ENCODE measurements around the gene PLEKHG4. TPM values are rescaled to one million over a fixed set of nuclear protein-coding genes. Genes with fewer than 3 reads are reported as not detected.

Gene PLEKHG4
- total RNA-seq, 1 experiment from 2014 or later, result 5.9 TPM

DNA sequence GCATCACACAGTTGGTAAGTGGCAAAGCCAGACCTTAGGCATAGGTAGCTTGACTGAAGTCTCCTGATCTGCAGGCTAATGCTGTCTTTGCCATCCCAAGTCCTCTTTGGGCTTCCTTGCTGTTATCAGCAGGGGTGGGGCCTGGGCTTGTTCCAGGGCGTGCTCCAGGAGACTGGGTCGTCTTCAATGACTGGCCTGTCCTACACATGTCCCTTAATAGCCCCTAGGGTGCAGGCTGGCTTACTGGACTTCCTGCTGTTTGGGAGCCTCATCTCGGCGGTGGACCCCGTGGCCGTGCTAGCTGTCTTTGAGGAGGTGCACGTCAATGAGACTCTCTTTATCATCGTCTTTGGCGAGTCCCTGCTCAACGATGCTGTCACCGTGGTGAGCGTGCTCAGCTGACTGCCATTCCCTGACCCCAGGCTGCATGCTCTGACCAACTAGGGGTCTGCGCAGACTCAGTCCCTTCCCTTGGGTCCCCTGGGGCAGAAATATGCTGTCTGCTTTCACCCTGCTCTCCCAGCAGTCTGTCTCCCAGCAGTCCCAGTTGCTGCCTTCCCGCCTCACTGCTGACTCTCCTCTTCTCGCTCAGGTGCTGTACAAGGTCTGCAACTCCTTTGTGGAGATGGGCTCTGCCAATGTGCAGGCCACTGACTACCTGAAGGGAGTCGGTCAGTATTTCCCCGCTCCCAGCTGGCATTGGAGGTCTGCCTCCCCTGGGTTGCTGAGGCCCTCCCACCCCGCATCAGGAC is 24.4 kb upstream of the PLEKHG4 start (continued):
- TF ChIP-seq, protein P1, sequence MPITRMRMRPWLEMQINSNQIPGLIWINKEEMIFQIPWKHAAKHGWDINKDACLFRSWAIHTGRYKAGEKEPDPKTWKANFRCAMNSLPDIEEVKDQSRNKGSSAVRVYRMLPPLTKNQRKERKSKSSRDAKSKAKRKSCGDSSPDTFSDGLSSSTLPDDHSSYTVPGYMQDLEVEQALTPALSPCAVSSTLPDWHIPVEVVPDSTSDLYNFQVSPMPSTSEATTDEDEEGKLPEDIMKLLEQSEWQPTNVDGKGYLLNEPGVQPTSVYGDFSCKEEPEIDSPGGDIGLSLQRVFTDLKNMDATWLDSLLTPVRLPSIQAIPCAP (CRISPR knock-in tag; IDR thresholded peaks at IDR 0.05), result no peak
- TF ChIP-seq, protein P2, sequence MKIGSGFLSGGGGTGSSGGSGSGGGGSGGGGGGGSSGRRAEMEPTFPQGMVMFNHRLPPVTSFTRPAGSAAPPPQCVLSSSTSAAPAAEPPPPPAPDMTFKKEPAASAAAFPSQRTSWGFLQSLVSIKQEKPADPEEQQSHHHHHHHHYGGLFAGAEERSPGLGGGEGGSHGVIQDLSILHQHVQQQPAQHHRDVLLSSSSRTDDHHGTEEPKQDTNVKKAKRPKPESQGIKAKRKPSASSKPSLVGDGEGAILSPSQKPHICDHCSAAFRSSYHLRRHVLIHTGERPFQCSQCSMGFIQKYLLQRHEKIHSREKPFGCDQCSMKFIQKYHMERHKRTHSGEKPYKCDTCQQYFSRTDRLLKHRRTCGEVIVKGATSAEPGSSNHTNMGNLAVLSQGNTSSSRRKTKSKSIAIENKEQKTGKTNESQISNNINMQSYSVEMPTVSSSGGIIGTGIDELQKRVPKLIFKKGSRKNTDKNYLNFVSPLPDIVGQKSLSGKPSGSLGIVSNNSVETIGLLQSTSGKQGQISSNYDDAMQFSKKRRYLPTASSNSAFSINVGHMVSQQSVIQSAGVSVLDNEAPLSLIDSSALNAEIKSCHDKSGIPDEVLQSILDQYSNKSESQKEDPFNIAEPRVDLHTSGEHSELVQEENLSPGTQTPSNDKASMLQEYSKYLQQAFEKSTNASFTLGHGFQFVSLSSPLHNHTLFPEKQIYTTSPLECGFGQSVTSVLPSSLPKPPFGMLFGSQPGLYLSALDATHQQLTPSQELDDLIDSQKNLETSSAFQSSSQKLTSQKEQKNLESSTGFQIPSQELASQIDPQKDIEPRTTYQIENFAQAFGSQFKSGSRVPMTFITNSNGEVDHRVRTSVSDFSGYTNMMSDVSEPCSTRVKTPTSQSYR (CRISPR knock-in tag; IDR thresholded peaks at IDR 0.05), result no peak
- no peak for TF ChIP-seq ESRRA (CRISPR knock-in tag; IDR thresholded peaks at IDR 0.05; ENCODE audit: borderline replicate concordance)
- TF ChIP-seq, protein P3, sequence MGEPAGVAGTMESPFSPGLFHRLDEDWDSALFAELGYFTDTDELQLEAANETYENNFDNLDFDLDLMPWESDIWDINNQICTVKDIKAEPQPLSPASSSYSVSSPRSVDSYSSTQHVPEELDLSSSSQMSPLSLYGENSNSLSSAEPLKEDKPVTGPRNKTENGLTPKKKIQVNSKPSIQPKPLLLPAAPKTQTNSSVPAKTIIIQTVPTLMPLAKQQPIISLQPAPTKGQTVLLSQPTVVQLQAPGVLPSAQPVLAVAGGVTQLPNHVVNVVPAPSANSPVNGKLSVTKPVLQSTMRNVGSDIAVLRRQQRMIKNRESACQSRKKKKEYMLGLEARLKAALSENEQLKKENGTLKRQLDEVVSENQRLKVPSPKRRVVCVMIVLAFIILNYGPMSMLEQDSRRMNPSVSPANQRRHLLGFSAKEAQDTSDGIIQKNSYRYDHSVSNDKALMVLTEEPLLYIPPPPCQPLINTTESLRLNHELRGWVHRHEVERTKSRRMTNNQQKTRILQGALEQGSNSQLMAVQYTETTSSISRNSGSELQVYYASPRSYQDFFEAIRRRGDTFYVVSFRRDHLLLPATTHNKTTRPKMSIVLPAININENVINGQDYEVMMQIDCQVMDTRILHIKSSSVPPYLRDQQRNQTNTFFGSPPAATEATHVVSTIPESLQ (CRISPR knock-in tag; IDR thresholded peaks at IDR 0.05), result no peak
- no peak for TF ChIP-seq TEAD1 (CRISPR knock-in tag; IDR thresholded peaks at IDR 0.05)
- TF ChIP-seq SMAD4 (CRISPR knock-in tag; IDR thresholded peaks at IDR 0.05), result no peak
- TF ChIP-seq, protein P4, sequence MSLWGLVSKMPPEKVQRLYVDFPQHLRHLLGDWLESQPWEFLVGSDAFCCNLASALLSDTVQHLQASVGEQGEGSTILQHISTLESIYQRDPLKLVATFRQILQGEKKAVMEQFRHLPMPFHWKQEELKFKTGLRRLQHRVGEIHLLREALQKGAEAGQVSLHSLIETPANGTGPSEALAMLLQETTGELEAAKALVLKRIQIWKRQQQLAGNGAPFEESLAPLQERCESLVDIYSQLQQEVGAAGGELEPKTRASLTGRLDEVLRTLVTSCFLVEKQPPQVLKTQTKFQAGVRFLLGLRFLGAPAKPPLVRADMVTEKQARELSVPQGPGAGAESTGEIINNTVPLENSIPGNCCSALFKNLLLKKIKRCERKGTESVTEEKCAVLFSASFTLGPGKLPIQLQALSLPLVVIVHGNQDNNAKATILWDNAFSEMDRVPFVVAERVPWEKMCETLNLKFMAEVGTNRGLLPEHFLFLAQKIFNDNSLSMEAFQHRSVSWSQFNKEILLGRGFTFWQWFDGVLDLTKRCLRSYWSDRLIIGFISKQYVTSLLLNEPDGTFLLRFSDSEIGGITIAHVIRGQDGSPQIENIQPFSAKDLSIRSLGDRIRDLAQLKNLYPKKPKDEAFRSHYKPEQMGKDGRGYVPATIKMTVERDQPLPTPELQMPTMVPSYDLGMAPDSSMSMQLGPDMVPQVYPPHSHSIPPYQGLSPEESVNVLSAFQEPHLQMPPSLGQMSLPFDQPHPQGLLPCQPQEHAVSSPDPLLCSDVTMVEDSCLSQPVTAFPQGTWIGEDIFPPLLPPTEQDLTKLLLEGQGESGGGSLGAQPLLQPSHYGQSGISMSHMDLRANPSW (CRISPR knock-in tag; conservative IDR thresholded peaks at IDR 0.05; ENCODE audit: low read depth), result no peak
- TF ChIP-seq, protein P5, sequence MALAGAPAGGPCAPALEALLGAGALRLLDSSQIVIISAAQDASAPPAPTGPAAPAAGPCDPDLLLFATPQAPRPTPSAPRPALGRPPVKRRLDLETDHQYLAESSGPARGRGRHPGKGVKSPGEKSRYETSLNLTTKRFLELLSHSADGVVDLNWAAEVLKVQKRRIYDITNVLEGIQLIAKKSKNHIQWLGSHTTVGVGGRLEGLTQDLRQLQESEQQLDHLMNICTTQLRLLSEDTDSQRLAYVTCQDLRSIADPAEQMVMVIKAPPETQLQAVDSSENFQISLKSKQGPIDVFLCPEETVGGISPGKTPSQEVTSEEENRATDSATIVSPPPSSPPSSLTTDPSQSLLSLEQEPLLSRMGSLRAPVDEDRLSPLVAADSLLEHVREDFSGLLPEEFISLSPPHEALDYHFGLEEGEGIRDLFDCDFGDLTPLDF (CRISPR knock-in tag; IDR thresholded peaks at IDR 0.05), result no peak
- no peak for TF ChIP-seq SOX15 (CRISPR knock-in tag; IDR thresholded peaks at IDR 0.05)

DNA sequence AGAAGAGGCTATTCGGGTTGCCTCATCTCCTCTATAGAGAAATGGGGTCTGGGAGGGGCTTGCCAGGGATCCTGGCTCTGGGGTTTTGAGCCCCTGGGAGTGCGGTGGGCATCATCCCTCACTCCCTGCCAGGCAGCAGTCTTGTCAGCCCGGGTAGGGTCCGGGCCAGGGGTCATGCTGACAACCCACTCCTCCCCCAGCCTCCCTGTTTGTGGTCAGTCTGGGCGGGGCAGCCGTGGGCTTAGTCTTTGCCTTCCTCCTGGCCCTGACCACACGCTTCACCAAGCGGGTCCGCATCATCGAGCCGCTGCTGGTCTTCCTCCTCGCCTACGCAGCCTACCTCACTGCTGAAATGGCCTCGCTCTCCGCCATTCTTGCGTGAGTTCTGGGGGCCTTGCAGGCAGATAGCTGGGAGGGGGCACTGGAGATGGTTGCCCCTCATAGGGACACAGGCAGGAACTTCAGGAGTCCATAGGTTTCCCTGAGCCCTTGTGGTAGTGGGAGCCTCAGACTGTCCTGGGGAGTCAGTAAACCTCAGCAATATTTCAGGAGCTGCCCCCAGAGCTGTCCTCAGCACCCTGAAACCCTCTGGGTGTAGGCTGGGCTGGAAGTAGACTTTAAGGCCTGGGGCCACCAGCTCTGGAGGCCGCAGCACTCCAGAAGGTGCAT is 23.6 kb upstream of the PLEKHG4 start:
- Mint-ChIP-seq H3K4me3 (no peak overlapping the region), H3K9me3 (no peaks in the 10 kb centered on the region), H3K27me3 (ENCODE audit: low read depth) (peaks cover 10% of the 10 kb centered on the region), H3K27ac (no peak overlapping the region), H3K4me1 (peaks cover 4% of the 10 kb centered on the region; the same call in 1 of the 2 replicates), H3K36me3 (no peaks in the 10 kb centered on the region)
- POLR2A ChIA-PET, result no interaction called here
- ATAC-seq, result no peak
- CTCF ChIA-PET, result no interaction called here
- no peak for DNase-seq (ENCODE audit: low spot score)
- TF ChIP-seq, protein P3 (CRISPR knock-in tag; IDR thresholded peaks at IDR 0.05), result no peak
- TF ChIP-seq CBFB (CRISPR knock-in tag; IDR thresholded peaks at IDR 0.05; ENCODE audit: low read depth), result no peak
- TF ChIP-seq TEAD1 (CRISPR knock-in tag; IDR thresholded peaks at IDR 0.05), result no peak
- TF ChIP-seq NR1H2 (CRISPR knock-in tag; IDR thresholded peaks at IDR 0.05), result no peak
- TF ChIP-seq, protein P6, sequence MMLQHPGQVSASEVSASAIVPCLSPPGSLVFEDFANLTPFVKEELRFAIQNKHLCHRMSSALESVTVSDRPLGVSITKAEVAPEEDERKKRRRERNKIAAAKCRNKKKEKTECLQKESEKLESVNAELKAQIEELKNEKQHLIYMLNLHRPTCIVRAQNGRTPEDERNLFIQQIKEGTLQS (CRISPR knock-in tag; conservative IDR thresholded peaks at IDR 0.05), result no peak
- no peak for TF ChIP-seq ZNF423 (CRISPR knock-in tag; IDR thresholded peaks at IDR 0.05)
- TF ChIP-seq, protein P7, sequence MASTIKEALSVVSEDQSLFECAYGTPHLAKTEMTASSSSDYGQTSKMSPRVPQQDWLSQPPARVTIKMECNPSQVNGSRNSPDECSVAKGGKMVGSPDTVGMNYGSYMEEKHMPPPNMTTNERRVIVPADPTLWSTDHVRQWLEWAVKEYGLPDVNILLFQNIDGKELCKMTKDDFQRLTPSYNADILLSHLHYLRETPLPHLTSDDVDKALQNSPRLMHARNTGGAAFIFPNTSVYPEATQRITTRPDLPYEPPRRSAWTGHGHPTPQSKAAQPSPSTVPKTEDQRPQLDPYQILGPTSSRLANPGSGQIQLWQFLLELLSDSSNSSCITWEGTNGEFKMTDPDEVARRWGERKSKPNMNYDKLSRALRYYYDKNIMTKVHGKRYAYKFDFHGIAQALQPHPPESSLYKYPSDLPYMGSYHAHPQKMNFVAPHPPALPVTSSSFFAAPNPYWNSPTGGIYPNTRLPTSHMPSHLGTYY (CRISPR knock-in tag; IDR thresholded peaks at IDR 0.05), result no peak
- TF ChIP-seq, protein P8, sequence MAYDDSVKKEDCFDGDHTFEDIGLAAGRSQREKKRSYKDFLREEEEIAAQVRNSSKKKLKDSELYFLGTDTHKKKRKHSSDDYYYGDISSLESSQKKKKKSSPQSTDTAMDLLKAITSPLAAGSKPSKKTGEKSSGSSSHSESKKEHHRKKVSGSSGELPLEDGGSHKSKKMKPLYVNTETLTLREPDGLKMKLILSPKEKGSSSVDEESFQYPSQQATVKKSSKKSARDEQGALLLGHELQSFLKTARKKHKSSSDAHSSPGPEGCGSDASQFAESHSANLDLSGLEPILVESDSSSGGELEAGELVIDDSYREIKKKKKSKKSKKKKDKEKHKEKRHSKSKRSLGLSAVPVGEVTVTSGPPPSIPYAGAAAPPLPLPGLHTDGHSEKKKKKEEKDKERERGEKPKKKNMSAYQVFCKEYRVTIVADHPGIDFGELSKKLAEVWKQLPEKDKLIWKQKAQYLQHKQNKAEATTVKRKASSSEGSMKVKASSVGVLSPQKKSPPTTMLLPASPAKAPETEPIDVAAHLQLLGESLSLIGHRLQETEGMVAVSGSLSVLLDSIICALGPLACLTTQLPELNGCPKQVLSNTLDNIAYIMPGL (CRISPR knock-in tag; IDR thresholded peaks at IDR 0.05), result no peak
- TF ChIP-seq, protein P9, sequence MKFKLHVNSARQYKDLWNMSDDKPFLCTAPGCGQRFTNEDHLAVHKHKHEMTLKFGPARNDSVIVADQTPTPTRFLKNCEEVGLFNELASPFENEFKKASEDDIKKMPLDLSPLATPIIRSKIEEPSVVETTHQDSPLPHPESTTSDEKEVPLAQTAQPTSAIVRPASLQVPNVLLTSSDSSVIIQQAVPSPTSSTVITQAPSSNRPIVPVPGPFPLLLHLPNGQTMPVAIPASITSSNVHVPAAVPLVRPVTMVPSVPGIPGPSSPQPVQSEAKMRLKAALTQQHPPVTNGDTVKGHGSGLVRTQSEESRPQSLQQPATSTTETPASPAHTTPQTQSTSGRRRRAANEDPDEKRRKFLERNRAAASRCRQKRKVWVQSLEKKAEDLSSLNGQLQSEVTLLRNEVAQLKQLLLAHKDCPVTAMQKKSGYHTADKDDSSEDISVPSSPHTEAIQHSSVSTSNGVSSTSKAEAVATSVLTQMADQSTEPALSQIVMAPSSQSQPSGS (CRISPR knock-in tag; IDR thresholded peaks at IDR 0.05; ENCODE audit: borderline replicate concordance, low read depth), result no peak
